Measurements from ENCODE around the gene MMP7. TPM values are rescaled to one million over a fixed set of nuclear protein-coding genes. Genes with fewer than 3 reads are reported as not detected.
"Not testable (repeated sequence)": the region's sequence is repeated elsewhere in the genome, so short reads cannot be mapped to it uniquely, and the experiment has no call there.

Gene MMP7
- total RNA-seq, 1 donor from 2014 or later = 0.47 TPM

- no peak for DNase-seq
Observed at GRCh38 chr11:102538932-102539331, 8.4 kb upstream of the MMP7 start.

GRCh38 chr11:102534261-102534872 is 3.8 kb upstream of the MMP7 start:
- DNase-seq = no peak

- no peak for DNase-seq
Observed at GRCh38 chr11:102528618-102529017, 1.9 kb downstream of the MMP7 start.

- no peak for DNase-seq
Observed at GRCh38 chr11:102527684-102528083, 2.9 kb downstream of the MMP7 start.

- DNase-seq = no peak
Observed at GRCh38 chr11:102527041-102527440, 3.5 kb downstream of the MMP7 start.

- DNase-seq = no peak
Observed at GRCh38 chr11:102523887-102524286, 6.7 kb downstream of the MMP7 start.

GRCh38 chr11:102523189-102523570 is 7.4 kb downstream of the MMP7 start:
- DNase-seq = no peak

GRCh38 chr11:102522312-102523188 is 8.0 kb downstream of the MMP7 start:
- DNase-seq = no peak

GRCh38 chr11:102521121-102521520 is 9.4 kb downstream of the MMP7 start:
- DNase-seq = no peak

GRCh38 chr11:102520514-102520913 is 10.0 kb downstream of the MMP7 start:
- no peak for DNase-seq

GRCh38 chr11:102518296-102519094 is 12.1 kb downstream of the MMP7 start:
- DNase-seq = no peak

- DNase-seq = no peak
Observed at GRCh38 chr11:102517670-102518069, 12.9 kb downstream of the MMP7 start.

GRCh38 chr11:102516179-102516578 is 14.4 kb downstream of the MMP7 start:
- DNase-seq = no peak

GRCh38 chr11:102513869-102514268 is 16.7 kb downstream of the MMP7 start:
- DNase-seq = no peak

- no peak for DNase-seq
Observed at GRCh38 chr11:102510439-102511135, 20.0 kb downstream of the MMP7 start.

- DNase-seq = not testable (repeated sequence)
Observed at GRCh38 chr11:102502831-102503230, 27.7 kb downstream of the MMP7 start.

- DNase-seq = no peak
Observed at GRCh38 chr11:102500829-102501228, 29.7 kb downstream of the MMP7 start.

GRCh38 chr11:102499931-102500330 is 30.6 kb downstream of the MMP7 start:
- no peak for DNase-seq

GRCh38 chr11:102499151-102499550 is 31.4 kb downstream of the MMP7 start:
- DNase-seq = no peak

GRCh38 chr11:102497061-102497460 is 33.5 kb downstream of the MMP7 start:
- no peak for DNase-seq

GRCh38 chr11:102495161-102496042 is 35.1 kb downstream of the MMP7 start:
- no peak for DNase-seq

Data from occipital lobe (tissue), 2 donors.